ENCODE results near the gene SWT1.
A peak's percentile ranks its signal among the peaks of the same experiment; 100 is the strongest.
"Not testable (repeated sequence)": the region's sequence is repeated elsewhere in the genome, so short reads cannot be mapped to it uniquely, and the experiment has no call there.

The SWT1 gene

GRCh38 chr1:185312361-185313138, 155.6 kb downstream of the SWT1 start:
- H3K36me3 ChIP-seq (ENCODE audit: insufficient read depth, low read length), result peaks cover 55% of the 10 kb centered on the region
- H3K9me3 ChIP-seq (ENCODE audit: insufficient read depth, low read depth, low read length), result no peaks in the 10 kb centered on the region
- H3K4me1 ChIP-seq (ENCODE audit: insufficient read depth, low read length), result peaks cover 31% of the 10 kb centered on the region
- WGBS, result 84% methylated on average over 4 of the region's 4 CpGs
- no peaks in the 10 kb centered on the region for H3K27me3 ChIP-seq (ENCODE audit: insufficient read depth, low read length)
- H3K4me3 ChIP-seq (ENCODE audit: low read length), result peak overlapping the region; percentile 99; the same call in 1 of the 2 replicates
- H3K27ac ChIP-seq (ENCODE audit: low read depth, low read length), result no peak overlapping the region
- H3K9ac ChIP-seq (ENCODE audit: low read depth, low read length), result peak overlapping the region; percentile 98; the same call in 1 of the 2 replicates

- no peak overlapping the region for H3K27ac ChIP-seq (ENCODE audit: low read depth, low read length)
- peaks cover 36% of the 10 kb centered on the region for H3K36me3 ChIP-seq (ENCODE audit: insufficient read depth, low read length)
Observed at GRCh38 chr1:185314411-185314810, 157.4 kb downstream of the SWT1 start.

GRCh38 chr1:185315445-185316071, 158.6 kb downstream of the SWT1 start:
- Histone ChIP-seq H3K4me3 (ENCODE audit: low read length) (peak overlapping the region; percentile 99), H3K9ac (ENCODE audit: low read depth, low read length) (peak overlapping the region; percentile 98), H3K36me3 (ENCODE audit: insufficient read depth, low read length) (peaks cover 25% of the 10 kb centered on the region), H3K4me1 (ENCODE audit: insufficient read depth, low read length) (peaks cover 41% of the 10 kb centered on the region), H3K27ac (ENCODE audit: low read depth, low read length) (peak overlapping the region; percentile 46), H3K27me3 (ENCODE audit: insufficient read depth, low read length) (no peaks in the 10 kb centered on the region), H3K9me3 (ENCODE audit: insufficient read depth, low read depth, low read length) (no peaks in the 10 kb centered on the region)
- 4% methylated on average over 8 of the region's 8 CpGs for WGBS

More at GRCh38 chr1:185314411-185314810, 157.4 kb downstream of the SWT1 start:
- Histone ChIP-seq H3K4me1 (ENCODE audit: insufficient read depth, low read length) (peaks cover 41% of the 10 kb centered on the region), H3K9me3 (ENCODE audit: insufficient read depth, low read depth, low read length) (no peaks in the 10 kb centered on the region), H3K9ac (ENCODE audit: low read depth, low read length) (peak overlapping the region; percentile 98), H3K4me3 (ENCODE audit: low read length) (peak overlapping the region; percentile 99), H3K27me3 (ENCODE audit: insufficient read depth, low read length) (no peaks in the 10 kb centered on the region)
- WGBS, result 3% methylated on average over 1 of the region's 1 CpG

- peaks cover 41% of the 10 kb centered on the region for H3K4me1 ChIP-seq (ENCODE audit: insufficient read depth, low read length)
Observed at GRCh38 chr1:185316163-185317033, 159.4 kb downstream of the SWT1 start.

GRCh38 chr1:185317034-185317885, 160.3 kb downstream of the SWT1 start, which contains the start of gene IVNS1ABP:
Gene IVNS1ABP, minus strand, starts transcription at chr1:185317243. Its CDS starts 7,750 bp downstream, at chr1:185309493.
- Histone ChIP-seq H3K9me3 (ENCODE audit: insufficient read depth, low read depth, low read length) (no peaks in the 10 kb centered on the region), H3K9ac (ENCODE audit: low read depth, low read length) (peak within 1 kb of the TSS; percentile 98), H3K27ac (ENCODE audit: low read depth, low read length) (peak within 1 kb of the TSS; percentile 93), H3K4me1 (ENCODE audit: insufficient read depth, low read length) (peaks cover 37% of the 10 kb centered on the region), H3K36me3 (ENCODE audit: insufficient read depth, low read length) (peaks cover 8% of the 10 kb centered on the region; the same call in 1 of the 2 replicates), H3K27me3 (ENCODE audit: insufficient read depth, low read length) (no peaks in the 10 kb centered on the region), H3K4me3 (ENCODE audit: low read length) (peak within 1 kb of the TSS; percentile 99)
- WGBS, result 2% methylated on average over 80 of the region's 80 CpGs

More at GRCh38 chr1:185316163-185317033, 159.4 kb downstream of the SWT1 start:
- WGBS, result under 1% methylated on average over 88 of the region's 88 CpGs
- H3K9me3 ChIP-seq (ENCODE audit: insufficient read depth, low read depth, low read length), result no peaks in the 10 kb centered on the region
- peak overlapping the region; percentile 93 for H3K27ac ChIP-seq (ENCODE audit: low read depth, low read length)
- no peaks in the 10 kb centered on the region for H3K27me3 ChIP-seq (ENCODE audit: insufficient read depth, low read length)
- H3K36me3 ChIP-seq (ENCODE audit: insufficient read depth, low read length), result peaks cover 16% of the 10 kb centered on the region
- peak overlapping the region; percentile 99 for H3K4me3 ChIP-seq (ENCODE audit: low read length)
- peak overlapping the region; percentile 98 for H3K9ac ChIP-seq (ENCODE audit: low read depth, low read length)

- no peaks in the 10 kb centered on the region for H3K9me3 ChIP-seq (ENCODE audit: insufficient read depth, low read depth, low read length)
- H3K4me1 ChIP-seq (ENCODE audit: insufficient read depth, low read length), result peaks cover 31% of the 10 kb centered on the region
- H3K27me3 ChIP-seq (ENCODE audit: insufficient read depth, low read length), result no peaks in the 10 kb centered on the region
- H3K27ac ChIP-seq (ENCODE audit: low read depth, low read length), result peak overlapping the region; percentile 83; the same call in 1 of the 2 replicates
- 65% methylated on average over 11 of the region's 11 CpGs for WGBS
- H3K36me3 ChIP-seq (ENCODE audit: insufficient read depth, low read length), result peaks cover 5% of the 10 kb centered on the region; the same call in 1 of the 2 replicates
- H3K4me3 ChIP-seq (ENCODE audit: low read length), result peak overlapping the region; percentile 56
- peak overlapping the region; percentile 82 for H3K9ac ChIP-seq (ENCODE audit: low read depth, low read length)
Observed at GRCh38 chr1:185317886-185318310, 160.9 kb downstream of the SWT1 start.

GRCh38 chr1:185318431-185319138, 161.6 kb downstream of the SWT1 start:
- peaks cover 5% of the 10 kb centered on the region; the same call in 1 of the 2 replicates for H3K36me3 ChIP-seq (ENCODE audit: insufficient read depth, low read length)
- no peaks in the 10 kb centered on the region for H3K27me3 ChIP-seq (ENCODE audit: insufficient read depth, low read length)
- 95% methylated on average over 10 of the region's 10 CpGs for WGBS
- H3K9ac ChIP-seq (ENCODE audit: low read depth, low read length), result no peak overlapping the region
- H3K27ac ChIP-seq (ENCODE audit: low read depth, low read length), result no peak overlapping the region
- no peak overlapping the region for H3K4me3 ChIP-seq (ENCODE audit: low read length)
- H3K9me3 ChIP-seq (ENCODE audit: insufficient read depth, low read depth, low read length), result no peaks in the 10 kb centered on the region
- H3K4me1 ChIP-seq (ENCODE audit: insufficient read depth, low read length), result peaks cover 24% of the 10 kb centered on the region

- Histone ChIP-seq H3K9ac (ENCODE audit: low read depth, low read length) (no peak overlapping the region), H3K4me3 (ENCODE audit: low read length) (no peak overlapping the region), H3K9me3 (ENCODE audit: insufficient read depth, low read depth, low read length) (no peaks in the 10 kb centered on the region), H3K4me1 (ENCODE audit: insufficient read depth, low read length) (peaks cover 19% of the 10 kb centered on the region), H3K27ac (ENCODE audit: low read depth, low read length) (no peak overlapping the region), H3K36me3 (ENCODE audit: insufficient read depth, low read length) (peaks cover 5% of the 10 kb centered on the region; the same call in 1 of the 2 replicates), H3K27me3 (ENCODE audit: insufficient read depth, low read length) (no peaks in the 10 kb centered on the region)
- WGBS, result 100% methylated on average over 1 of the region's 1 CpG
Observed at GRCh38 chr1:185319139-185319475, 162.1 kb downstream of the SWT1 start.

- H3K4me1 ChIP-seq (ENCODE audit: insufficient read depth, low read length), result peaks cover 10% of the 10 kb centered on the region; the same call in 1 of the 2 replicates
- H3K9me3 ChIP-seq (ENCODE audit: insufficient read depth, low read depth, low read length); H3K36me3 ChIP-seq (ENCODE audit: insufficient read depth, low read length); H3K27me3 ChIP-seq (ENCODE audit: insufficient read depth, low read length); H3K4me3 ChIP-seq (ENCODE audit: low read length); H3K9ac ChIP-seq (ENCODE audit: low read depth, low read length); H3K27ac ChIP-seq (ENCODE audit: low read depth, low read length): not testable (repeated sequence)
- WGBS, result 98% methylated on average over 7 of the region's 7 CpGs
Observed at GRCh38 chr1:185321104-185321503, 164.1 kb downstream of the SWT1 start.
